ENCODE data around the gene MAN1A1.

The MAN1A1 gene

DNA sequence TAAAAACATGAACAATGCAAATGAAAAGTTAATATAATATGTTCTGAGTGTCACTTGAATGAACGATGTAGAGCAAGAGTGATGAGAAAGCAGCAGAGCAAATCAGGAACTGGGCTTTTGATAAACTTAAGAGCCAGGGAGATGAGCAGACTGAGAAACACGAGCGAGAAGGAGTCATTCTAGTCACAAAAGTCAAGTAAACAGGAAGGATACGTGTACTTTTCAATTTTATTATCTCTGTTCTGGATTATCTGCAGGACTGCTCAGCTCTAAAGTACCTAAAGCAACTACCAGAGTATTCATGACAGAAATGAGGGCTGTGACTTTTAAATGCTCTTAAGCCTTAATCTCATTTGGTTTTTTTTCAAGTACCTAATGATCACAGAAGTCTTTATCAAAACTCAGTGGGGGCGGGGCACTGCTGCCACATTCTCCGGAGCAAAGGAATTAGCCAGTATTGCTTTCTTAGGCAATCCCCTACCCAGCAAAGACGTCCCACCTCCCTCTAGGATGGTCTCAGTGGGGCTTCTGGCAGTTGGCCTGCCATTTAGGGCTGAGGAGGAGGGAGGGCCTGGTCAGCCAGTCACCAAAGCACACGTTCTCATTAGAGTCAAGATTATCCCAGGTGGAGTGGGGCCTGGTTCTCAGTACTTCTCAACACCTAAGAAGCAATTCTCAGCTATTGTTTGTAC, 8.6 kb downstream of the MAN1A1 start:
- TF ChIP-seq, protein P1, sequence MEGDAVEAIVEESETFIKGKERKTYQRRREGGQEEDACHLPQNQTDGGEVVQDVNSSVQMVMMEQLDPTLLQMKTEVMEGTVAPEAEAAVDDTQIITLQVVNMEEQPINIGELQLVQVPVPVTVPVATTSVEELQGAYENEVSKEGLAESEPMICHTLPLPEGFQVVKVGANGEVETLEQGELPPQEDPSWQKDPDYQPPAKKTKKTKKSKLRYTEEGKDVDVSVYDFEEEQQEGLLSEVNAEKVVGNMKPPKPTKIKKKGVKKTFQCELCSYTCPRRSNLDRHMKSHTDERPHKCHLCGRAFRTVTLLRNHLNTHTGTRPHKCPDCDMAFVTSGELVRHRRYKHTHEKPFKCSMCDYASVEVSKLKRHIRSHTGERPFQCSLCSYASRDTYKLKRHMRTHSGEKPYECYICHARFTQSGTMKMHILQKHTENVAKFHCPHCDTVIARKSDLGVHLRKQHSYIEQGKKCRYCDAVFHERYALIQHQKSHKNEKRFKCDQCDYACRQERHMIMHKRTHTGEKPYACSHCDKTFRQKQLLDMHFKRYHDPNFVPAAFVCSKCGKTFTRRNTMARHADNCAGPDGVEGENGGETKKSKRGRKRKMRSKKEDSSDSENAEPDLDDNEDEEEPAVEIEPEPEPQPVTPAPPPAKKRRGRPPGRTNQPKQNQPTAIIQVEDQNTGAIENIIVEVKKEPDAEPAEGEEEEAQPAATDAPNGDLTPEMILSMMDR (IDR thresholded peaks at IDR 0.05; ENCODE audit: low read depth, low read length), result no peak
- DNase-seq (ENCODE audit: extremely low read depth, low read depth), result no peak

DNA sequence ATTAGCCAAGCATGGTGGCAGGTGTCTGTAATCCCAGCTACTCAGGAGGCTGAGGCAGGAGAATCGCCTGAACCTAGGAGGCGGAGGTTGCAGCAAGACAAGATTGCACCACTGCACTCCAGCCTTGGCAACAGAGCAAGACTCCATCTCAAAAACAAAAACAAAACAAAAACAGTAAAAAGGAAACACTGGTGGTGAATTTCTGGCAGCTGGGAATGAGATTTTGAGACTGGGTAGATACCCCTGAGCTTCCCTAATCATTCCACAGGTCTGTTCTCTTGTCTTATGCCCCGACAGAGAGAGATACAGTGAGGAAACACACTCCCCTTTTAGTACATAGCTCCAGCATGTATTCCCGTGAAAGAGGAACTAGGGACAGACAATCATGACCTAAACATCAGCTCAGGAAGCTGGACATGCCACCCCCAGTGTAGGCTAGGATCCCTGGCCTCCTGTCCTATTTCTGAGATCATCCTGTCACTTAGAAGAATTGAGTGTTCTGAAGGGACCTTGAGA, 9.6 kb downstream of the MAN1A1 start:
- TF ChIP-seq, protein P1 (IDR thresholded peaks at IDR 0.05; ENCODE audit: low read depth, low read length), result no peak
- DNase-seq (ENCODE audit: extremely low read depth, low read depth), result no peak

DNA sequence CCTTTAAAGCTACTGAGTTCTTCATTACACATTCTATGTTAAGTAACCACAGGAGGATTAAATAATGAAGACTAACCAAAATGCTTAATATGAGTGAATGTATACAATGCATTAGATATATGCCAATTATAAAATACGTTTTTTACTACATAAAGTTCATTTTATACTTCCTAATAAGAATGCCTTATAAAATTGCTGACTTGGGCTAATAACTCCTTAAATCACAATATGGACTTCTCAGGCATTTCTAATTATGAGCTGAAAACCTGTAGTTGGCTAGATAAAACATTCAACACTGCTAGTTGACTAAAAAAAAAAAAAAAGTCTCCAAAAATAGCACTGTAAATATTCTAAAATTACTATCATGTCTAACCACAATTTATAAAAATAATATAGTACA, 11.8 kb downstream of the MAN1A1 start:
- no peak for DNase-seq (ENCODE audit: extremely low read depth, low read depth)
- TF ChIP-seq, protein P1 (IDR thresholded peaks at IDR 0.05; ENCODE audit: low read depth, low read length), result no peak

DNA sequence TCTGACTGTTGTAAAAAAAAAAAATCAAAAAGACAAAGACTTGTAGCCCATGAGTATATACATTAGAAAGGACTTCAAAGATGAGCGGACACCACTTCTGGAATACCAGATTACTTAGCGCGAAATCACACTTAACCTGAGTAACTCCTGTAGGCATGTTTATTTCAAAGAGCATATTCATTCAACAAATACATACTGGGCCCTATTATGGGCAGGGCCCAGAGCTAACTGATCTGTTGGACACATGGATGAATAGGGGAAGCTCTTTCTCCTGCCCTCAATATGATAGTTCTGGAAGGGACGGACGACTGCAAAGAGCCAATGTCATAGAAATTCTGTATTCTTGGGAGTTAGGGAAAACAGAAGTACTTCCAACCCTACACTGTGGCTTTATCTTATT, 12.3 kb downstream of the MAN1A1 start:
- DNase-seq (ENCODE audit: extremely low read depth, low read depth), result no peak
- TF ChIP-seq, protein P1 (IDR thresholded peaks at IDR 0.05; ENCODE audit: low read depth, low read length), result no peak

DNA sequence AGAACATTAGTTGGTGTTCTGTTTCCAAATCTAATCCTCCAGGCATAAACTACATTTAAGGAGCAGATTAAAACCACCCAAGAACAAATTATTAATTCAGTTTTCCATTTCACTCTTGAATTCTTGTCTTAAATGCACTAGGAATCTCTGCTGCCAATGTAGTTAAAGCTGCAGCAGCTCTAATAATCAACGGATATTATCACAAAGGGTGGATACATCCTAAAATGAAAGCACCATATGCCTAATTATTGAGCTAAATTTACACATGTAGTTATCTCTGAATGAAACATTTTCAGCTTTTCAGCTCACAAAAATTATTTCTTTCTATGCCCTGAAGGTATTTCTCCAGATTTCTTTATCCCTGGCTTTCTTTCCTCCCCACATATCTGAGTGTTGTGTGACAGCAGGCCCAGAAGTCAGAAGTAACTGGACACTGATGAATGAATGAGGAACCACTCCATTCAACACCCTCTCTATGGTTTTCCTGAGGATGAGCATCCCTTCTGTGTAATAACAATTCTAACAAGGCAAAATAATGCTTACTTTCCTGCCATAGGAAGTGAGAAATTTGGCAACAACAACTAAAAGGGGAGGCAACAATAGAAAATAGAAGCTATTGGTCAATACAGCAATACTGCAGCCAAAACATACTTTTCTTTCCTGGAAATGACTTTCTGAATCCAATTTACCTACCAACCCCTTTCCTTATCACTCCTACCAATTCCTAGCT, 14.9 kb downstream of the MAN1A1 start:
- TF ChIP-seq, protein P1 (IDR thresholded peaks at IDR 0.05; ENCODE audit: low read depth, low read length), result no peak
- DNase-seq (ENCODE audit: extremely low read depth, low read depth), result no peak

- TF ChIP-seq, protein P1 (IDR thresholded peaks at IDR 0.05; ENCODE audit: low read depth, low read length), result no peak
- DNase-seq (ENCODE audit: extremely low read depth, low read depth), result no peak
Observed at GRCh38 chr6:119333707-119334295, 15.8 kb downstream of the MAN1A1 start.
